Activated CD4-positive, alpha-beta T cell treated with anti-CD3 and anti-CD28 coated beads, Interleukin-2, amount 50 U/mL, for 24 hours (primary cell): ENCODE results near the gene LAGE3.

Source experiments
- DNase-seq, 2 donors: peaks; one replicate each; pipeline ENCODE4 v3.0.0-alpha.2; 2020; ENCODE audit warnings: low read depth in 1 of 2, low spot score in 1 of 2

The LAGE3 gene

GRCh38 chrX:154478728-154479622 lies at the start of gene LAGE3:
Gene LAGE3, minus strand, starts transcription at chrX:154479281. Its CDS starts 366 bp downstream, at chrX:154478915.
- peak; percentile 87 to 88 for DNase-seq

- DNase-seq = peak in 1 of 2 donors; percentile 39
Measured at GRCh38 chrX:154526901-154527675, 48.0 kb upstream of the LAGE3 start.

- no peak for DNase-seq
Measured at GRCh38 chrX:154525606-154526490, 46.8 kb upstream of the LAGE3 start.

- DNase-seq = no peak
Measured at GRCh38 chrX:154519389-154519788, 40.3 kb upstream of the LAGE3 start.

GRCh38 chrX:154517101-154517781 lies 38.2 kb upstream of the LAGE3 start:
- no peak for DNase-seq

- no peak for DNase-seq
Measured at GRCh38 chrX:154516656-154517100, 37.6 kb upstream of the LAGE3 start.

GRCh38 chrX:154515966-154516655 lies 37.0 kb upstream of the LAGE3 start, which contains the start of gene FAM3A:
Gene FAM3A, minus strand, starts transcription at chrX:154516232. Its CDS starts 460 bp downstream, at chrX:154515772.
- DNase-seq = peak; percentile 84 to 89

GRCh38 chrX:154515090-154515965 lies 36.2 kb upstream of the LAGE3 start:
- no peak for DNase-seq

GRCh38 chrX:154513716-154514115 lies 34.6 kb upstream of the LAGE3 start:
- DNase-seq = no peak

GRCh38 chrX:154512879-154513553 lies 33.9 kb upstream of the LAGE3 start:
- no peak for DNase-seq

- no peak for DNase-seq
Measured at GRCh38 chrX:154511761-154512160, 32.7 kb upstream of the LAGE3 start.

GRCh38 chrX:154509455-154509854 lies 30.4 kb upstream of the LAGE3 start:
- no peak for DNase-seq

- no peak for DNase-seq
Measured at GRCh38 chrX:154508384-154508745, 29.3 kb upstream of the LAGE3 start.

GRCh38 chrX:154507673-154508383 lies 28.7 kb upstream of the LAGE3 start:
- DNase-seq = no peak

GRCh38 chrX:154506483-154507332 lies 27.6 kb upstream of the LAGE3 start:
- DNase-seq = no peak

- DNase-seq = no peak
Measured at GRCh38 chrX:154505734-154506133, 26.7 kb upstream of the LAGE3 start.

- no peak for DNase-seq
Measured at GRCh38 chrX:154502989-154503388, 23.9 kb upstream of the LAGE3 start.
